ENCODE results near the gene SCAF11.

- TF ChIP-seq CTCF (IDR thresholded peaks at IDR 0.05; ENCODE audit: insufficient read depth, low read length, poor library complexity, severe bottlenecking) (no peak), EZH2phosphoT487 (conservative IDR thresholded peaks at IDR 0.05; ENCODE audit: low read length) (no peak)
Observed at GRCh38 chr12:45898094-45898493, 92.3 kb downstream of the SCAF11 start.

Measured in SU-DHL-6 (cell line).